ENCODE results near the gene VPS29. TPM values are rescaled to one million over a fixed set of nuclear protein-coding genes. Genes with fewer than 3 reads are reported as not detected.
A peak's percentile ranks its signal among the peaks of the same experiment; 100 is the strongest.
"Not testable (repeated sequence)": the region's sequence is repeated elsewhere in the genome, so short reads cannot be mapped to it uniquely, and the experiment has no call there.

VPS29 gene
- total RNA-seq, 1 donor from 2014 or later = 73.5 TPM

DNA sequence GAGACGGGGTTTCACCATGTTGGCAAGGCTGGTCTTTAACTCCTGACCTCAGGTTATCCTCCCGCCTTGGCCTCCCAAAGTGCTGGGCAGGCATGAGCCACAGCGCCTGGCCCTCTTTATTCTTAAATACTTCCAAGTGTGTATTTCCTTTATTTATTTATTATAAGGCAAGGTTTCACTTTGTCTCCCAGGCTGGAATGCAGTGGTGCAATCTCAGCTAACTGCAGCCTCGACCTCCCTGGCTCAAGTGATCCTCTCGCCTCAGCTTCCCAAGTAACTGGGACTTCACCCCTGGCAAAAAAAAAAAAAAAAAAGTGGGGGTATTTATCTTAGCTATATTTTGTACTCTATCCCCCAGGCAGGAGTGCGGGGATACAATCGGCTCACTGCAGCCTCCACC, 26.5 kb downstream of the VPS29 start:
- Mint-ChIP-seq H3K27ac (ENCODE audit: unreplicated experiment) (peak overlapping the region; percentile 31), H3K9me3 (ENCODE audit: unreplicated experiment) (no peaks in the 10 kb centered on the region), H3K27me3 (ENCODE audit: unreplicated experiment) (no peaks in the 10 kb centered on the region), H3K36me3 (ENCODE audit: unreplicated experiment) (no peaks in the 10 kb centered on the region), H3K4me1 (ENCODE audit: unreplicated experiment) (peaks cover under 1% of the 10 kb centered on the region), H3K4me3 (ENCODE audit: unreplicated experiment) (no peak overlapping the region)
- DNase-seq (ENCODE audit: extremely low spot score, unreplicated experiment) = no peak
- TF ChIP-seq, protein P1, sequence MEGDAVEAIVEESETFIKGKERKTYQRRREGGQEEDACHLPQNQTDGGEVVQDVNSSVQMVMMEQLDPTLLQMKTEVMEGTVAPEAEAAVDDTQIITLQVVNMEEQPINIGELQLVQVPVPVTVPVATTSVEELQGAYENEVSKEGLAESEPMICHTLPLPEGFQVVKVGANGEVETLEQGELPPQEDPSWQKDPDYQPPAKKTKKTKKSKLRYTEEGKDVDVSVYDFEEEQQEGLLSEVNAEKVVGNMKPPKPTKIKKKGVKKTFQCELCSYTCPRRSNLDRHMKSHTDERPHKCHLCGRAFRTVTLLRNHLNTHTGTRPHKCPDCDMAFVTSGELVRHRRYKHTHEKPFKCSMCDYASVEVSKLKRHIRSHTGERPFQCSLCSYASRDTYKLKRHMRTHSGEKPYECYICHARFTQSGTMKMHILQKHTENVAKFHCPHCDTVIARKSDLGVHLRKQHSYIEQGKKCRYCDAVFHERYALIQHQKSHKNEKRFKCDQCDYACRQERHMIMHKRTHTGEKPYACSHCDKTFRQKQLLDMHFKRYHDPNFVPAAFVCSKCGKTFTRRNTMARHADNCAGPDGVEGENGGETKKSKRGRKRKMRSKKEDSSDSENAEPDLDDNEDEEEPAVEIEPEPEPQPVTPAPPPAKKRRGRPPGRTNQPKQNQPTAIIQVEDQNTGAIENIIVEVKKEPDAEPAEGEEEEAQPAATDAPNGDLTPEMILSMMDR (IDR thresholded peaks at IDR 0.05) = no peak

DNA sequence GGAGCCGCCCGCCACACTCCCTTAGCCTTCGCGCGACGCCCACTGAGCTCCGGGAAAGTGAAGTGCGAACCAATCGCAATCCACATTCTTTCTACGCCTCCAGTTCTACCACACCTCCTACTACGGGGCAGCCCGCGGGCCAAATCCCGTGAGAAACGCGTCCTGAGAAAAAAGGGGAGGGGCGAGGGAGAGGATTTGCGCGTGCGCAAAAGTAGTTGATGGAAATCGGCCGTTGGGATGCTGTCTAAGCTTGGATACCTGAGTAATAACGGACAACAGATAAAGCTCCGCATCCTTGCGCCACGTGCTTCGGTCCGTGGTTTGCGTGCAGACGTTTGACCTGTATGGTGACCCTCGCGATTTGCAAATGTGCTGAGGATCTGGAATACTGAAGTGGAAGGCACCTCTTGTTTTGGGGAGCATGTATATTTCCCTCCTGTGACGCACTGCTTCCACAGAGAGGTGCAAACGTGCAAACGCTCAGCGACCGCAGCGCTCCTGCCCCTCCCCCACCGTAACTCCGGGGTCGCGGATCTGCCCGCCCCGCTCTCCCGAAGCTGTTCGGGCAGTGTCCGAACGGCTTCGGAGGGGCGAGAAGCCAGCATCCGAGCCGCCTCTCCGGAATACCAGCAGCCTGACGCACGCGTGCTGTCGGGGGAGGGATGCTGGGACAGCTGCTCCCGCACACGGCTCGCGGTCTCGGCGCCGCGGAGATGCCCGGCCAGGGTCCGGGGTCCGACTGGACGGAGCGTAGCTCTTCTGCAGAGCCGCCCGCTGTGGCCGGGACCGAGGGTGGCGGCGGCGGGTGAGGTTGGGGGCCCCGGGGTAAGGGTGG, 33.5 kb downstream of the VPS29 start, which contains the start of the genes FAM216A and GPN3:
Gene FAM216A, plus strand, starts transcription at position 632 of the 835 bp plus-strand sequence. Its CDS starts 31 bp downstream, at position 663.
Gene GPN3, minus strand, starts transcription at position 44 of the 835 bp plus-strand sequence. CDS start 54 bp downstream, outside the sequence.
- peaks cover 29% of the 10 kb centered on the region for H3K4me1 Mint-ChIP-seq (ENCODE audit: unreplicated experiment)
- H3K9me3 Mint-ChIP-seq (ENCODE audit: unreplicated experiment) = no peaks in the 10 kb centered on the region
- peak; percentile 98 for DNase-seq (ENCODE audit: extremely low spot score, unreplicated experiment)
- peaks cover 4% of the 10 kb centered on the region for H3K36me3 Mint-ChIP-seq (ENCODE audit: unreplicated experiment)
- H3K4me3 Mint-ChIP-seq (ENCODE audit: unreplicated experiment) = peak within 1 kb of the TSS; percentile 100
- TF ChIP-seq, protein P1 (IDR thresholded peaks at IDR 0.05) = no peak
- peak within 1 kb of the TSS; percentile 92 for H3K27ac Mint-ChIP-seq (ENCODE audit: unreplicated experiment)
- H3K27me3 Mint-ChIP-seq (ENCODE audit: unreplicated experiment) = no peaks in the 10 kb centered on the region

DNA sequence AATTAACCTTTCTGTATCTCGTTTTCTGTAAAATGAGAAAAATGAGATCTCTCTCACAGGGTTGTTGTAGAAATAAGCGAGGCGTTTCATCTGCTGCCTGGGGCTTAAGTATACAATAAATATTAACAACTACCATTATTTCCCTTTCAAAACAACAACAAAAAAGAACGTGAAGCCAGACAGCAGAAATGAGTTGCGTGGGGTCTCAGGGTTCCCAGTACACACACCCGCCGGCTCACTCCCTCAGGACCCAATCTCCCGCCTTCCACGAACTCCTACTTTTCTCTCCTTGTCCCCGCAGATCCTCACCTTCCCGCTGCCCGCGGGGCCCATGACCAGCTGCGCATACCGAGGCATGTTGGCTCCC, 34.1 kb downstream of the VPS29 start:
- peaks cover 4% of the 10 kb centered on the region for H3K36me3 Mint-ChIP-seq (ENCODE audit: unreplicated experiment)
- no peak for DNase-seq (ENCODE audit: extremely low spot score, unreplicated experiment)
- H3K9me3 Mint-ChIP-seq (ENCODE audit: unreplicated experiment) = no peaks in the 10 kb centered on the region
- H3K27me3 Mint-ChIP-seq (ENCODE audit: unreplicated experiment) = no peaks in the 10 kb centered on the region
- H3K4me3 Mint-ChIP-seq (ENCODE audit: unreplicated experiment) = peak overlapping the region; percentile 100
- H3K4me1 Mint-ChIP-seq (ENCODE audit: unreplicated experiment) = peaks cover 29% of the 10 kb centered on the region
- TF ChIP-seq, protein P1 (IDR thresholded peaks at IDR 0.05) = no peak
- H3K27ac Mint-ChIP-seq (ENCODE audit: unreplicated experiment) = peak overlapping the region; percentile 92

DNA sequence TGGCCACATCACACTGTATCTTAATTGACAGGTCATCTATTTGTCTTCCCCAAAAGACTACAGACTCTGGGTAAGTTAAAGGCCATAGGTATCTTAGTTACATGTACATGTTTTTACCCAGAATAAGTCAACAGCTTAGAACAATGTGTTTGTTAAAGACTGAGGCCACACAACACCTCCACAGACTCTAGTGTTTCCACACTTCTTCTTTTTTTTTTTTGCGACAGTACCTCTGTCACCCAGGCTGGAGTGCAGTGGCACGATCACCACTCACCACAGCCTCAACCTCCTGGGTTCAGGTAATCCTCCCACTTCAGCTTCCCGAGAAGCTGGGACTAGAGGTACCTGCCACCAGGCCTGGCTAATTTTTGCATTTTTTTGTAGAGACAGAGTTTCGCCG, 35.1 kb downstream of the VPS29 start:
- H3K27ac Mint-ChIP-seq (ENCODE audit: unreplicated experiment) = no peak overlapping the region
- peaks cover 29% of the 10 kb centered on the region for H3K4me1 Mint-ChIP-seq (ENCODE audit: unreplicated experiment)
- H3K27me3 Mint-ChIP-seq (ENCODE audit: unreplicated experiment) = no peaks in the 10 kb centered on the region
- TF ChIP-seq, protein P1 (IDR thresholded peaks at IDR 0.05) = no peak
- H3K36me3 Mint-ChIP-seq (ENCODE audit: unreplicated experiment) = peaks cover 7% of the 10 kb centered on the region
- no peaks in the 10 kb centered on the region for H3K9me3 Mint-ChIP-seq (ENCODE audit: unreplicated experiment)
- peak overlapping the region; percentile 35 for H3K4me3 Mint-ChIP-seq (ENCODE audit: unreplicated experiment)
- no peak for DNase-seq (ENCODE audit: extremely low spot score, unreplicated experiment)

DNA sequence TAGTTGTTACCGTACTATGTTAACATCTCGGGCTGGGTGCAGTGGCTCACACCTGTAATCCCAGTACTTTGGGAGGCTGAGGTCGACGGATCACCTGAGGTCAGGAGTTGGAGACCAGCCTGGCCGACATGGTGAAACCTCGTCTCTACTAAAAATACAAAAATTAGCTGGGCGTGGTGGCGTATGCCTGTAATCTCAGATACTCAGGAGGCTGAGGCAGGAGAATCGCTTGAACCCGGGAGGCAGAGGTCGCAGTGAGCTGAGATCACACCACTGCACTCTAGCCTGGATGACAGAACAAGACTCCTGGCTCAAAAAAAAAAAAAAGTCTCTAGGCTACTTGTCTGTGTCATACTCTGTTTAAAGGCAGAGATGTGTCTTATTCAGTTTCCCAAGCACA, 36.1 kb downstream of the VPS29 start:
- H3K27ac Mint-ChIP-seq (ENCODE audit: unreplicated experiment); DNase-seq (ENCODE audit: extremely low spot score, unreplicated experiment); H3K27me3 Mint-ChIP-seq (ENCODE audit: unreplicated experiment); H3K4me3 Mint-ChIP-seq (ENCODE audit: unreplicated experiment); H3K36me3 Mint-ChIP-seq (ENCODE audit: unreplicated experiment); H3K9me3 Mint-ChIP-seq (ENCODE audit: unreplicated experiment): not testable (repeated sequence)
- H3K4me1 Mint-ChIP-seq (ENCODE audit: unreplicated experiment) = peaks cover 29% of the 10 kb centered on the region

Measured in osteocyte (in vitro differentiated cells).